Stimulated activated CD4-positive, alpha-beta T cell treated with anti-CD3 and anti-CD28 coated beads, Interleukin-15, amount 100 ng/mL, for 24 hours (primary cell): ENCODE measurements around the gene ITSN1.
"Not testable (repeated sequence)": the region's sequence is repeated elsewhere in the genome, so short reads cannot be mapped to it uniquely, and the experiment has no call there.

ENCODE experiments used
- DNase-seq: peaks from one replicate; pipeline ENCODE4 v3.0.0-alpha.2; 2020

Gene ITSN1

DNA sequence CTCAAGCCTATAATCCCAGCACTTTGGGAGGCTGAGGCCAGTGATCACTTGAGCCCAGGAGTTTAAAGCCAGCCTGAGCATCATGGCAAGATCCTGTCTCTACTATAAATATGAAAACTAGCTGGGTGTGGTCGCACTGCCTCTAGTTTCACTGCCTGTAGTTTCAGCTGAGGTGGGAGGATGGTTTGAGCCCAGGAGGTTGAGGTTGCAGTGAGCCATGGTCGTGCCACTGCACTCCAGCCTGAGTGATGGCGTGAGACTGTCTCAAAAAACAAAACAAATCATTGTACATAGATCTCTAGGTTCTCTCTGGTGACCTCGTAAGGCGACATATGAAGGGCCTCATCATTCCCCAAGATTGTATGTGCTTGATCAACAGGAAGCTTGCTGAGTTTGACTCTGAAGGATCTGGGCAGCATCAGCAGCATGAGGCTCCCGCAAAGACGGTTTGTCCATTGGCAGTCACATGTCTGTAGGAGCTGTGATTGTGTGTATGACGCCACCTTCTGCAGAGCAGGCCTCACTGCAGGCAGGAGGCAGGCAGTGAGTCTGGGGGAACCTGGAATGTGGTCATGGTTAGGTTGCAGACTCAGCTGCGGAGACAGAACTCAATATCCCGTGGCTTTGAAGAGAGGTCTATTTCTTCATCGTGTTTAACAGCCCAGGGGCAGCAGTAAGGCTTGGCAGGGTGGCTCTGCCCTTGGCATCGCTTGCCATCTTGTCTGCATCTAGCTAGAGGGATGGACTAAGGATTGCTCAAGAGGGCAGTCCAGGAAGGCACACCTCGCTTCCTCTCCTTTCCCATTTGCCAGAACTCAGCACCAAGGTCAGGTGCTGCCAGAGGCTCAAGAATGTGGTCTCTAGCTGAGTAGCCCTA, 259.3 kb downstream of the ITSN1 start:
- no peak for DNase-seq

DNA sequence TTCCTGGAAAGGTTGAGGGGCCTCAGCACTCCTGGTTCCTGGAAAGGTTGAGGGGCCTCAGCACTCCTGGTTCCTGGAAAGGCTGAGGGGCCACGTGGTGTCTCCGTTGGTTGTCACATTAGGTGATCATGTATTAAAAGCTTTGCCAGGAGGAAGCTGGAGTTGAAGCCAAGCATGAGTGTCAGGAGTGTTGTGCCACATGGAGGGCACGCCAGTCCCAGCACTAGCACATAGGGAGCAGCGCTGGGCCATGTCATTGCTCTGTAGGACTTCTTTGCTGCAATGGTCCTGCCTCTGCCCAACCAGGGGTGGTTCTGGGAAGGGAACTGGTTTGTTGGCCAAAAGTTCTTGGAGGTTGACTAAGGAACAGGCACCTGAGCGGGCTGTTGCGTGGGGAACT, 260.0 kb downstream of the ITSN1 start:
- DNase-seq: no peak

DNA sequence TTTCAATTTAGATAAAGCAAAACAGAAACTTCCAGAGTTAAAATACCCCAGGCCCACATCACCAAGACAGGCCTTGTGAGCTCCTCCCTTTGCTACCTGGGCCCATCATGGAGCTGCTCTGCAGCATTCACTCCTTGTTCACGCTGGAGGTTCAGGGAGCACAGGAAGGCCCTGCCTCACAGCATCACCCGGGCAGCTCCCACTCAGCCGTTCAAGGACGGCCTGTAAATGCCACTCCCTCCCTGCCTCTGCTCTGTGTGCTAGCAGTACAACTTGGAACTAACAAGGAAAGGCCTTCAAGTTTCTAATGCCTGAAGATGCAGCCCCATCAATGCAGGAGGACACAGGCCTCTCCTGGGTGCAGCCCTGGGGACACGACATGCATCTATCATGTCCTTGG, 261.7 kb downstream of the ITSN1 start:
- no peak for DNase-seq

- peak; percentile 67 for DNase-seq
These were observed 266.5 kb downstream of the ITSN1 start for GRCh38 chr21:33908760-33909159.

DNA sequence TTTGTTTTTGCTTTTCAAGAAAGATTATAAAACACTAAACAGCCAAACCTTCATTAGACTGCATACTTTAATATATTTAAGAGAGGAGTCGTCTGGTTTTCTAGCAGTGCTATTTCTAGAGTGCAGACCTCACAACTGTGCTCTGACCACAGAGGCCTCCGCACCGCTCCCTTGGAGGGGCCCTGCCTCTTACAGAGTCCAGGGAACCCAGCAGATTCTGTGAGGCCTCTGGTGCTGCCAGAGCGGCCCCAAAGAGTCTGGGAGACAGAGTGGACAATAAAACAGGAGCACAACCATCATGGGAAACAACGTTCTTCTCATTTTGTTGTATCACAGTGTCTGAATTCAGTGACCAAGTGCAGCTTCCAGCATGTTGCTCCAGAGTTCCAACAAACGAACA, 267.5 kb downstream of the ITSN1 start:
- no peak for DNase-seq

DNA sequence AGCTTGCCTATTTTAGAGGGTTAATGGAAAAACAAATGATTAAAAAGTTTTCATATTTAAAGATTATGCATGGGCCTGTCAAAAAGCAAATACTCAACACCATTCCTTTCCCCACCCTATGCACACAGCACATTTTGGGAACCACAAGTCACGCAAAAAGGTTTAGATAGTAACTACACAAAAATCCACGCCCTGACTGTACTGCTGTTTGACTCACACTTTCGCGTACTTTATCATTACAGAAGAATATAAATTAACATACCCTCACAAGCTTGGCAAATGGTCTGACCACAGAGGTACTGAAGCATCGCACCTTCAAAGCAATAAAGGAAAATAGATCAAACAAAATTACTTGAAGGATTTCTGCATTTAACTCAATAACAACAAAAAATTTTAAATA, 271.9 kb downstream of the ITSN1 start:
- no peak for DNase-seq

DNA sequence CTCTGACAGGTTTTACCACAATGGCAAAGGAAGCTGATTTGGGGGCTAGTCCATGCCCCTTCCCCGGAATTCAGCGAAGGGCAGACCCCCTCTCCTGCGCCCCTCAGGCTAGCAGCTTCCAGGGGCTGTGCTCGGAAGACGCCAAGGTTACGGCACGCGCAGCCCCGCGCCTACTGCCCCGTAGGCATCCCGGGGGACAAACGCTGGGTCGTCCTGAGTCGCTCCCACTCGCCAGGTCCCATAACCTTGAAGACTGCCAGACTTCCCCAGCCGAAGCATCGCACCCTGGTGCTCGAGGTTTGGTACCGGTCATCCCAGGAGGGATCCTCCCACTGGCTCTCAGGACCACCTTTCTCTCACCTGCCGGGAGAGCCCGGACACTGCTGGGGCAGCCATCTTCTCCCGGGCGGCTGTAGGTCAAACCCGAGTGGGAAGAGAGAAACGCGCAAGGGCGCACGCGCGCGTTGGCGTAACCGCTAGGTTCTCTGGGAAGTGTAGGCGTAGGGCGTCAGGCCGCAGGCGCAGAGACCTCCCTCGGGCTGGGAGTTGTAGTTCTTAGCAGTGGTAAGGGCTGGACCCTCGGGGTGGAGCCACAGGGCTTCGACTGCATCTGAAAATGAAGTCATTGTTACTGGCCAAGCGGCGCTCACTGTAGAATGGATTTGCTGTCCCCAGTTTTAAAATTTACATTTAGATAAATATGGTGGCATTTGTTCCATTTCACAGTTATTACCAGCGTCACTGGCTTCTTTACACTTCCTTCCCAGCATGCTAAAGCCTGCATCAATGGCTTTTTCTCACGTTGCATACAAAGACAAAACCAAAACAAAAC, 273.3 kb downstream of the ITSN1 start, which contains the start of gene ATP5PO:
Gene ATP5PO (minus strand): TSS at position 437 of the 832 bp plus-strand sequence. CDS start 41 bp downstream, at position 396.
- peak; percentile 97 for DNase-seq

DNA sequence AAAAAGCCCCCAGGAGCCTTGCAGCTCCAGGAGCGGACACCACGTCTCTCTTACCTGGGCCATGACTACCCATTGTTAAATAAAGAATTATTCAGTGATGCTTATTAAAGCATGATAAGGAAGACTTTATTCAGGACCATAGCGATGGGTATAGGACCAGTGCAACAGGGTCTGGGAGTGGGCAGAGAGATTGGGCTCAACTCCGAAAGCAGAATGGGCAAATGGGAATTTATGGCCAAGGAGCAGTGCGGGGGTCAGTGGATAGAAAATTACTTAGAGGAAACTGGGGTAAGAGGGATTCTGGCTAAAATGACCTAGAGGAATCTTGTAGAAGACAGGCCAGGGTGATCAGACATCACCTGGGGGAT, 273.9 kb downstream of the ITSN1 start:
- DNase-seq: no peak

GRCh38 chr21:33917421-33917820, 275.1 kb downstream of the ITSN1 start:
- no peak for DNase-seq

DNA sequence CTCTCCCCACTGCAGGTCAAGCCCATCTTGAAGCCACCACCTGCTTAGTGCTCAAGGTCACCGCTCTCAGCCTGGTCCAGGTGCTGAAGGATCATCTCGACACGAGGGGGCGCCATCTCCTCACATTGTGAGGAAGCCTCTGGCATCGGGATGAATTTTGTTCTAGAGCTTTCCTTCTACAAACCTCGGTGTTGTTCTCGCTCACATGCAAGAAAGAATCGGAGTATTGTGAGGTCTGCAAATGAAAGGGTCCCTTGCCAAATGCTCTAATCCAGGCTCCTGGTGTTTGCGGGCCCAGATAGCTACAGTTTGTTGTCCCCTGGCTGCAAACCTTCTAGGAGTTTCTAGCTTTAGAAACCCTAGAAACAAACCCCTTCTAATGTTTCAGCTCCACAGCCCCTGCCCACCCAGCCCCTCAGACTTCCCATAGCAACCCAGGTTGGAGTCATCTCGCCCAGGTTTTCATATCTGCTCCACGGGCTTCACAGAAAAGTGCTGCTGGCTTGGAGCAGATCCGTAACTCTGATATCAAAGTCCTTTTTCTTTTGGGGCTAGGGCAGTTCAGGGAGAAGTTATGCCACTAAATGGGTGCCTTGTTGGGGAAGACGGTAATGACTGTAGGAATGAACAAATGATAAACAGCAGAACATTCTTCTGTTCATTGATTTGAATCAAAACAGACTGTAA, 281.9 kb downstream of the ITSN1 start:
- peak; percentile 93 for DNase-seq

DNA sequence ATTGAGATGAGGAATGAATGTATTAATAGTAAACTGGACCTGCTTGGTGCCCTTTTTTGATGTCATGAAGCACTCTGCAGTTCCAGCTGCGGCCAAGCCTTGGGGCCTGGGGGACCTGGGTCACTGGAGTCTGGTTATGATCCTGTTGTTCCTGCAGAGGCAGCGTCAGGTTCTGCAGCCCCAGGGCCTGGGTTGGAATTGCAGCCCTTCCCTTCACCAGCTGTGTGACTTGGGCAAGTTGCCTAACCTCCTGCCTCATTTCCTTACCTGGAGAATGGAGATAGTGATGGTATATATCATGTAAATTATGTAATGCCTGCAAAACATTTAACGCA, 282.4 kb downstream of the ITSN1 start:
- DNase-seq: no peak

DNA sequence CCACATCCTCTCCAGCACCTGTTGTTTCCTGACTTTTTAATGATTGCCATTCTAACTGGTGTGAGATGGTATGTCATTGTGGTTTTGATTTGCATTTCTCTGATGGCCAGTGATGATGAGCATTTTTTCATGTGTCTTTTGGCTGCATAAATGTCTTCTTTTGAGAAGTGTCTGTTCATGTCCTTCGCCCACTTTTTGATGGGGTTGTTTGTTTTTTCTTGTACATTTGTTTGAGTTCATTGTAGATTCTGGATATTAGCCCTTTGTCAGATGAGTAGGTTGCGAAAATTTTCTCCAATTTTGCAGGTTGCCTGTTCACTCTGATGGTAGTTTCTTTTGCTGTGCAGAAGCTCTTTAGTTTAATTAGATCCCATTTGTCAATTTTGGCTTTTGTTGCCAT, 283.9 kb downstream of the ITSN1 start:
- DNase-seq: not testable (repeated sequence)

DNA sequence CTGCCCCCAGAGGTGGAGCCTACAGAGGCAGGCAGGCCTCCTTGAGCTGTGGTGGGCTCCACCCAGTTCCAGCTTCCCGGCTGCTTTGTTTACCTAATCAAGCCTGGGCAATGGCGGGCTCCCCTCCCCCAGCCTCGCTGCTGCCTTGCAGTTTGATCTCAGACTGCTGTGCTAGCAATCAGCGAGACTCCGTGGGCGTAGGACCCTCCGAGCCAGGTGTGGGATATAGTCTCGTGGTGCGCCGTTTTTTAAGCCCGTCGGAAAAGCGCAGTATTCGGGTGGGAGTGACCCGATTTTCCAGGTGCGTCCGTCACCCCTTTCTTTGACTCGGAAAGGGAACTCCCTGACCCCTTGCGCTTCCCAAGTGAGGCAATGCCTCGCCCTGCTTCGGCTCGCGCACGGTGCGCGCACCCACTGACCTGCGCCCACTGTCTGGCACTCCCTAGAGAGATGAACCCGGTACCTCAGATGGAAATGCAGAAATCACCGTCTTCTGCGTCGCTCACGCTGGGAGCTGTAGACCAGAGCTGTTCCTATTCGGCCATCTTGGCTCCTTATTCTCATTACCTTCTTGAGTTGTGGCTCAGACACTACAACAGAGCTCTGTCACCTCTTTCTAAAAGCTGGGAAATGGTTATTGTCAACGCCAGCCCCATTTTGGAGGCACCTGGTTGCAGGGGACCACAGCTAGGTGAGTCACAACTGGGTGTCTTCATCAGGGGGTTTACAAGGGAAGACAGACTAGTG, 288.9 kb downstream of the ITSN1 start:
- DNase-seq: peak; percentile 61

- no peak for DNase-seq
These were observed 289.6 kb downstream of the ITSN1 start for GRCh38 chr21:33931799-33932390.

- no peak for DNase-seq
These were observed 290.4 kb downstream of the ITSN1 start for GRCh38 chr21:33932731-33933130.

GRCh38 chr21:33936301-33937038, 294.2 kb downstream of the ITSN1 start:
- DNase-seq: no peak

GRCh38 chr21:33937146-33937545, 294.8 kb downstream of the ITSN1 start:
- DNase-seq: no peak

DNA sequence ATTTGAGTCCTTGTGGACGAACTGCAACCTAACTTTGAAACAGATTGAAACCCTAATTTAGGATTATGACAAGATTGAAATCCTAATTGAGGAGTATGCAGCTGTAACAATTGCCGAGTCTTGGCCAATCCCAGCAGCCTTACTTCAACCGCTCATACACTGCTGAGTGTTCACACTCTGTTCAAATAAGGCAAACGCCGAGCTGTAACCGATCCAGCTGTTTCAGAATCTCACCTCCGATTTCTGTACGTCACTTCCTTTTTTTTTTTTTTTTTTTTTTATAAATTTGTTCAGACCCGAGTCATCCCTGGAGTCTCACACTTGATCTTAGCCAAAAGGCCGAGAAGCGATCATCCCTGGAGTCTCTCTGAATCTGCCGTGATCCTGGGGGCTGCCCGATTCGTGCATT, 295.6 kb downstream of the ITSN1 start:
- peak; percentile 54 for DNase-seq

GRCh38 chr21:33938381-33938780, 296.1 kb downstream of the ITSN1 start:
- no peak for DNase-seq

GRCh38 chr21:33939226-33939625, 296.9 kb downstream of the ITSN1 start:
- no peak for DNase-seq

DNA sequence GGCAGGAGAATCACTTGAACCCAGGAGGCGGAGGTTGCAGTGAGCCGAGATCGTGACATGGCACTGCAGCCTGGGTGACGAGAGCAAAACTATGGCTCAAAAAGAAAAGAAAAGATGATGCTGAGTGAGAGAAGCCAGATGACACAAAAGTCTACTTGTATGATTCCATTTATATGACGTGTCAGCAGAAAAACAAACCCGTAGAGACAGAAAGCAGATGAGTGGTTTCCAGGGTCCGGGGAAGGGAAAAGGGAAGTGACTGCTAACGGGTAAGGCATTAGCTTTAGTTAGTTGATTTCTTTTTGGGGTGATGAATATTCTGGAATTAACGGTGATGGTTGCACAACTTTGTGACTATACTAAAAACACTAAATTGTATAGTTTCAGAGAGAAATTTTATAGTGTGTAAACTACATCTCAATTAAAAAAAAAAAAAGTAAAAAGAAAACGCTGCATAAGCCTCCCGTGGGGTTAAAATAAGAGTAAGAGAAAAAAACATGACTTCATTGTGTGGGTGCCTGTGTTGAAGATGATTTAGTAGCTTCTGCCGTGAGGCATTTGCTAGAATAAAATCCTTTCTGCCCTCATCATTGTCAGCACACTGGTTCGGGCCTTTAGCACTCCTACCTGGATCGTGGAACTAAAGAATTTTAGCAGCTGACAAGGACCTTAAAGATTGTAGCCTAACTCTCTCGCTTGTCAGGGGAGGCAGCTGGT, 298.0 kb downstream of the ITSN1 start:
- DNase-seq: no peak
